Karpas-422 (cell line): ENCODE results near the gene UNC5C. TPM values are rescaled to one million over a fixed set of nuclear protein-coding genes. Genes with fewer than 3 reads are reported as not detected.

ENCODE experiments used
- DNase-seq: peaks from one replicate; pipeline ENCODE4 v3.0.0-alpha.2; 2015
- H2AFZ ChIP-seq: fragments of 200-600 bp; sonication (generic); 2 replicates; pipeline ENCODE4 v1.6.1; 2014; ENCODE audit warnings: antibody characterized with exemption, low read length, mixed read lengths
- H3K27ac ChIP-seq: fragments of 200-600 bp; sonication (generic); 2 replicates; pipeline ENCODE4 v1.5.1; 2014; ENCODE audit warnings: mild to moderate bottlenecking, low read length, moderate library complexity
- H3K27me3 ChIP-seq: fragments of 200-600 bp; sonication (generic); 2 replicates; pipeline ENCODE4 v1.6.1; 2014; ENCODE audit warnings: low read length, mixed read lengths
- H3K36me3 ChIP-seq: fragments of 200-600 bp; sonication (generic); 2 replicates; pipeline ENCODE4 v1.6.1; 2014; ENCODE audit warnings: low read length, mixed read lengths; ENCODE audit not compliant: insufficient read depth
- H3K4me1 ChIP-seq: fragments of 200-600 bp; sonication (generic); 2 replicates; pipeline ENCODE4 v1.6.1; 2014; ENCODE audit warnings: mild to moderate bottlenecking, low read length, mixed read lengths
- H3K4me2 ChIP-seq: fragments of 200-600 bp; sonication (generic); 2 replicates; pipeline ENCODE4 v1.6.1; 2014; ENCODE audit warnings: low read length, low read depth, mild to moderate bottlenecking; ENCODE audit not compliant: poor library complexity, severe bottlenecking
- H3K4me3 ChIP-seq: fragments of 200-600 bp; sonication (generic); 2 replicates; pipeline ENCODE4 v1.5.1; 2014; ENCODE audit warnings: mild to moderate bottlenecking, antibody characterized with exemption, low read length, mixed read lengths
- H3K79me2 ChIP-seq: fragments of 200-600 bp; sonication (generic); 2 replicates; pipeline ENCODE4 v1.6.1; 2014; ENCODE audit warnings: mild to moderate bottlenecking, low read length, mixed read lengths
- H3K9ac ChIP-seq: fragments of 200-600 bp; sonication (generic); 2 replicates; pipeline ENCODE4 v1.6.0; 2014; ENCODE audit warnings: low read length
- H3K9me2 ChIP-seq: fragments of 200-600 bp; sonication (generic), shearing (Covaris generic); replicated peaks from 2 replicates; pipeline ENCODE4 v1.6.0; 2014; ENCODE audit warnings: mild to moderate bottlenecking, low read length, moderate library complexity; ENCODE audit not compliant: insufficient read depth
- H3K9me3 ChIP-seq: fragments of 300-700, 200-600 bp; sonication (generic); 2 replicates; pipeline ENCODE4 v1.6.1; 2014; ENCODE audit warnings: low read length, mixed read lengths
- H4K20me1 ChIP-seq: fragments of 200-600 bp; sonication (generic); 2 replicates; pipeline ENCODE4 v1.6.1; 2014; ENCODE audit warnings: mild to moderate bottlenecking, antibody characterized with exemption, low read length, low read depth; ENCODE audit not compliant: insufficient read depth
- total RNA-seq: library from RNA; depleted of rRNA; stranded (reverse); fragments of >200 nt; shearing (Covaris generic); gene quantifications from 2 replicates; pipeline ENCODE4 v1.2.3, GENCODE V29; 2014; ENCODE audit warnings: low replicate concordance

Gene UNC5C
- total RNA-seq, 1 experiment from 2014 or later = not detected

DNA sequence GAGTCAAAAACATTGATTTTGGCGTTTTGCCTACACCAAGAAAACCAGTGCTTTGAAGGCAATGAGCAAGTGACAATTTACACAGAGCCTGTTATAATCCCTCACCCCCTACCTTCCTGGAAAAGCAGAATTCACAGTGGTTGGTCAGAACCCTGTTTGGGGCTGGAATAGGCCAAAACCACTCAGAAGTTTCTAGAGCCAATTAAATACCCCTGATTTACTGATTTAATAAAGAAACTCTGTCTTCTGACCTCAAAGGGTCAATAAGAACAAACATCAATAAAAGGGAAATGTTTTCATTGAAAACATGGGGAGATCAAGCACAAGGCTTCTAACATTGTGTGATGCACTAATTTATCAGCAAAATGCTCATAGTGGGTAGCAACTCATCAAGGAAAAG is 116.3 kb downstream of the UNC5C start:
- H3K27me3 ChIP-seq = no peaks in the 10 kb centered on the region
- H3K4me2 ChIP-seq = no peak overlapping the region
- H3K4me3 ChIP-seq = no peak overlapping the region
- no peaks in the 10 kb centered on the region for H3K36me3 ChIP-seq
- H2AFZ ChIP-seq = no peak overlapping the region
- no peaks in the 10 kb centered on the region for H3K9me3 ChIP-seq
- no peaks in the 10 kb centered on the region for H3K79me2 ChIP-seq
- no peaks in the 10 kb centered on the region for H3K4me1 ChIP-seq
- no peak overlapping the region for H3K27ac ChIP-seq
- H3K9ac ChIP-seq = no peak overlapping the region
- H4K20me1 ChIP-seq = no peaks in the 10 kb centered on the region
- no peaks in the 10 kb centered on the region for H3K9me2 ChIP-seq
- DNase-seq = no peak

DNA sequence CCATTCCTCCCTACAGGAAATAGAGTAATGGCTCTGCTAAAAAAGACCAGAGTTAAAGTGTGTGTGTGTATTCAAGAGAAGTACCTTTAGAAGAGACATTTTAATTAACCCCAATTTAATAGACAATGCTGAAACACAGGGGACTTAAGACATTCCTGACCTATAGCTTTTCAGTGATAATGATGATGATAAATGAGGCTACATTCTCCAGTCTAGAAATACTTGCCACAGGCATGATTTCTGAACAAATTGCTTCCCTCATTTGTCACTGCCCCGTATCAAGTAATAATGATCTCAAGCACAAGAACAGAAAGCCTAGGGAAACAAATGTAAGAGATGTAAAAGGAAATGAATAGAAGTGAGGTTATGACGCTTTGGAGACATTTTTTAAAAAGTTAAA is 117.1 kb downstream of the UNC5C start:
- Histone ChIP-seq H3K4me2 (no peak overlapping the region), H3K4me1 (no peaks in the 10 kb centered on the region), H3K4me3 (no peak overlapping the region), H3K27ac (no peak overlapping the region), H3K9ac (no peak overlapping the region), H3K9me3 (no peaks in the 10 kb centered on the region), H3K27me3 (no peaks in the 10 kb centered on the region), H3K79me2 (no peaks in the 10 kb centered on the region), H4K20me1 (no peaks in the 10 kb centered on the region), H3K36me3 (no peaks in the 10 kb centered on the region), H3K9me2 (no peaks in the 10 kb centered on the region), H2AFZ (no peak overlapping the region)
- DNase-seq = no peak

DNA sequence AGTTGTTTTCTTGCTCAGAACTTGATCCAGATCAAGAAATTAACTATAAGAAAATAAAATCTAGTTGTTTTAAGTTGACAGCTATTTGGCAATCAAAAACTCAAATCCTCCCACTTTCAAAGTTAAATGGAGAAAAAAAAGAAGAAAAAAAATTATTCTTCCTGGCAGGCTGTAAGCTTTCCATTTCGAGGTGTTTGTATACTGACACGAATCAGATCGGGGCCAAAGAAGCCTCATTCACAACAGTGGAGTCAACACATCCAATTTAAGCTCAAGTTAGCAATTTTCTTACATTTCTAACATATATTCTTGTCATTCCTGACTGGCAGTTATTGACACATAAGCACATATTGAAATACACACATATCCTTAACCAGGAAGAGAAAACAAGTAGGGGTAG is 119.4 kb downstream of the UNC5C start:
- Histone ChIP-seq H3K4me2 (no peak overlapping the region), H3K4me3 (no peak overlapping the region), H3K79me2 (no peaks in the 10 kb centered on the region), H3K9ac (no peak overlapping the region), H3K4me1 (no peaks in the 10 kb centered on the region), H2AFZ (no peak overlapping the region), H3K27me3 (no peaks in the 10 kb centered on the region), H4K20me1 (no peaks in the 10 kb centered on the region), H3K9me3 (0 out of 2 replicates have a peak, but pooled peaks cover 3% of the 10 kb centered on the region), H3K36me3 (no peaks in the 10 kb centered on the region), H3K9me2 (no peaks in the 10 kb centered on the region; the same call in 1 of the 2 replicates), H3K27ac (no peak overlapping the region)
- DNase-seq = no peak

DNA sequence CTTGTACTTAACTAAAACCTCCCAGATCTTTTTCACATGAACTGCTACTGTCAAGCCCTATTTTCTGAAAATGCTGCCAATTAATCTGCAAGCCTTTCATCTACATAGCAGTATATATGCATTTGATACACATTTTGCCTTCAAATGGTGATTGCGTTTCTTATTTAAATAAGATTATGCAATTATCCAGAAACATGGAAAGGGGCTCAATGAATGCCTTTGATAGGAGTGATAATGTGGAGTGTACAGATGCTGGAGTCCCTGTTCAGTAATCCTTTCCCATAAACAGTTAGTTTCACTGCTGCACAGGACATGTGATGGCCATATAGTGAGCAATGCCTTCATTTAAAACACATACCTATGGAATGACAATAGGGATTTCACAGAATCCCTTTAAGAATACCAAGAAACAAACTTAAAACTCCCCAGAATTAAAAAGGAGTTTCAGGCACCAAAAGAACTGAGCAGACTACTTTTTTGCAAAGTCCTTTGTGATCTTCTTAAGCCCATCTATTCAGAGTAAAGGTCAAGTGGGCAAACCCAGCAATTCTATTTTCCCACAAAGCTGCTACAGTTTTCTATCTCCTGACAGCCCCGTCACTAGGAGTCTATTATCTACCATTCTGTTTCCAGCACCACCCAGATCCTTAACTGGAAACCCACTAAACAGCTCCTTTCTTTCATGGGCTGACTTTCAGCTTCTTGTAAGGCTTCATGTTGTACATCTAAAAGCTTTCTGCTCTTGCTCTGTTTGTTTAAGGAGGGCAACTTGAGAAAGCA is 120.3 kb downstream of the UNC5C start:
- H4K20me1 ChIP-seq = no peaks in the 10 kb centered on the region
- H3K9me2 ChIP-seq = no peaks in the 10 kb centered on the region; the same call in 1 of the 2 replicates
- H3K79me2 ChIP-seq = no peaks in the 10 kb centered on the region
- H3K27me3 ChIP-seq = no peaks in the 10 kb centered on the region
- no peak overlapping the region for H3K9ac ChIP-seq
- H2AFZ ChIP-seq = no peak overlapping the region
- 0 out of 2 replicates have a peak, but pooled peaks cover 3% of the 10 kb centered on the region for H3K9me3 ChIP-seq
- no peak for DNase-seq
- H3K4me3 ChIP-seq = no peak overlapping the region
- no peak overlapping the region for H3K4me2 ChIP-seq
- H3K27ac ChIP-seq = no peak overlapping the region
- no peaks in the 10 kb centered on the region for H3K36me3 ChIP-seq
- no peaks in the 10 kb centered on the region for H3K4me1 ChIP-seq

DNA sequence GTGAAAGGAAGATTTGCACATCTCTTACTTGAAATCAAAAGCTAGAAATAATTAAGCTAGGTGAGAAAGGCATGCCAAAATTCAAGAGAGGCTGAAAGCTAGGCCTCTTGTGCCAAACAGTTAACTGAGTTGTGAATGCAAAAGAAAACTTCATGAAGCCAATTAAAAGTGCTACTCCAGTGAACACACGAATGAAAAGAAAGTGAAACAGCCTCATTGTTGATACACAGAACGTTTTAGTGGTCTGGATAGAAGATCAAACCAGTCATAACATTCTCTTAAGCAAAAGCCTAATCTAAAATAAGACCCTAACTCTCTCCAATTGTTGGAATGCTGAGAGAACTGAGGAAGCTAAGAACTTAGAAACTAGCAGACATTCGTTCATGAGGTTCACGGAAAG is 122.3 kb downstream of the UNC5C start:
- H3K9ac ChIP-seq = no peak overlapping the region
- H3K9me2 ChIP-seq = no peaks in the 10 kb centered on the region; the same call in 1 of the 2 replicates
- no peak overlapping the region for H3K27ac ChIP-seq
- H3K79me2 ChIP-seq = no peaks in the 10 kb centered on the region
- H2AFZ ChIP-seq = no peak overlapping the region
- no peak overlapping the region for H3K4me3 ChIP-seq
- no peaks in the 10 kb centered on the region for H3K4me1 ChIP-seq
- H3K9me3 ChIP-seq = 0 out of 2 replicates have a peak, but pooled peaks cover 3% of the 10 kb centered on the region
- no peak for DNase-seq
- H3K36me3 ChIP-seq = no peaks in the 10 kb centered on the region
- H4K20me1 ChIP-seq = no peaks in the 10 kb centered on the region
- H3K27me3 ChIP-seq = no peaks in the 10 kb centered on the region
- H3K4me2 ChIP-seq = no peak overlapping the region

DNA sequence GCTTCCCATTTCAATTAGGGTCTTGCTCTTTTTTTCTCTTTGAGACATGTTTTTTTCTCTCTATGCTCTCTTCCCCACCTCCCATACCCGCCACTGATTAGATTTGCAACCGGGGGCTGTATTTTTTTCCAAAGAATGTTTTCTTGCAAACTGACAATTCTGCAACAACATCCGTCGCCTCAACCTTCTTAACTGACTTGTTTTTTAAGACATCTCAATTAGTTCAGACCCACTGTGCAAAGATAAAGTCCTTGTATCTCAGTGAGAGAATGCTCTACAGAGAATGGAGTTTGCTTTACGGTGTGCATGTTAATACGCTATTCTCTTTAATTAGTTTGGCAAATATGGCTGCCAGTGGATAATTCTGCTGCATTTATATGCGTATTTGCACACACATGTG is 126.3 kb downstream of the UNC5C start:
- H2AFZ ChIP-seq = no peak overlapping the region

DNA sequence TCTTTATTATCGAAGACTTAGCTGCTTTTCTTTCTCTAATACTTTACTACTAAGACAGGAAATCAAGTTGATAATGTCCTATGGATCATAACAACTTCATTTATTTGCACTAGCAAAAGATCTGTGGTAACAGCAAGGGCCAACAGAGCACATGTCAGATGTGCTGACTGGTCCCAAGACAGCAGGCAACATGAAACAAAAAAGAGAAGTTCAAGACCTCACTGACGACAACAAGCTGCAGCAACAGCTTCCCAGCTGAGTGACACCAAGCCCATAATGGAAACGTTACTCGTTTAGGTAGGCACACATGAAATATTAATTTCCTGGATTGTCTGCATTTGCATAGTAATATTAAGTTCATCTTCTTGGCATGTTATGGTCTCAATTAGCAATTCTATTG is 126.9 kb downstream of the UNC5C start:
- 0 out of 2 replicates have a peak, but pooled peaks cover 3% of the 10 kb centered on the region for H3K9me3 ChIP-seq
- DNase-seq = no peak
- H2AFZ ChIP-seq = no peak overlapping the region
- H3K27me3 ChIP-seq = no peaks in the 10 kb centered on the region
- no peak overlapping the region for H3K27ac ChIP-seq
- no peak overlapping the region for H3K4me3 ChIP-seq
- no peaks in the 10 kb centered on the region for H3K36me3 ChIP-seq
- no peak overlapping the region for H3K4me2 ChIP-seq
- H3K79me2 ChIP-seq = no peaks in the 10 kb centered on the region
- H3K9ac ChIP-seq = no peak overlapping the region
- no peaks in the 10 kb centered on the region for H4K20me1 ChIP-seq
- no peaks in the 10 kb centered on the region for H3K4me1 ChIP-seq
- H3K9me2 ChIP-seq = no peaks in the 10 kb centered on the region; the same call in 1 of the 2 replicates

More for the DNA sequence above, 126.3 kb downstream of the UNC5C start:
- Histone ChIP-seq H3K4me3 (no peak overlapping the region), H3K9me2 (no peaks in the 10 kb centered on the region; the same call in 1 of the 2 replicates), H3K4me1 (no peaks in the 10 kb centered on the region), H3K27me3 (no peaks in the 10 kb centered on the region), H3K9ac (no peak overlapping the region), H3K79me2 (no peaks in the 10 kb centered on the region), H3K4me2 (no peak overlapping the region), H3K27ac (no peak overlapping the region), H4K20me1 (no peaks in the 10 kb centered on the region), H3K36me3 (no peaks in the 10 kb centered on the region), H3K9me3 (0 out of 2 replicates have a peak, but pooled peaks cover 3% of the 10 kb centered on the region)
- DNase-seq = no peak

DNA sequence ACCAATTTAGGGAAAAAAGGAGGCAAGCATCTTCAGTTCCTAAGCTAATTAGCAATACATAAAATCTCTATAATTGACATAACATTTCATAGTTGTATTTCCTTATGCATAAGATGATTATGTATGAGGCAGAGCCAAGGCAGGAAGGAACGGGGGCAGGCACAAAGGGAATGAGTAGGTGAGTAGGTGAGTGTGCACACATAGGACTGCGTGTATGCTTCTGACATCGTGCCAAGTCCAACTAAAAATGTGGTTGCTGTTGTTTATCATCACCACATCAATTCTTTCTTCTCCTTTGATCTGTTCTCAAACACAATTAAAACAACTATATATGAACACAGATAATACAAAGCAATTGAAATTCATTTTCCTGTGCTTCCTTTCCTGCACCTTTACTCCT is 131.2 kb downstream of the UNC5C start:
- Histone ChIP-seq H3K4me1 (no peaks in the 10 kb centered on the region), H3K27me3 (no peaks in the 10 kb centered on the region), H3K36me3 (no peaks in the 10 kb centered on the region), H3K9me3 (no peaks in the 10 kb centered on the region), H3K27ac (no peak overlapping the region), H4K20me1 (no peaks in the 10 kb centered on the region), H3K4me2 (no peak overlapping the region), H3K79me2 (no peaks in the 10 kb centered on the region), H3K9ac (no peak overlapping the region), H3K9me2 (no peaks in the 10 kb centered on the region), H2AFZ (no peak overlapping the region), H3K4me3 (no peak overlapping the region)
- DNase-seq = no peak
